Kidney glomerular epithelial cell (primary cell): Measurements from ENCODE around the gene FCAMR.

Experiments
- DNase-seq: peaks from one replicate; lab custom pipeline; 2025; lab: John Stamatoyannopoulos, UW

The FCAMR gene

GRCh38 chr1:206998816-206999215 is 28.6 kb upstream of the FCAMR start:
- no peak for DNase-seq

DNA sequence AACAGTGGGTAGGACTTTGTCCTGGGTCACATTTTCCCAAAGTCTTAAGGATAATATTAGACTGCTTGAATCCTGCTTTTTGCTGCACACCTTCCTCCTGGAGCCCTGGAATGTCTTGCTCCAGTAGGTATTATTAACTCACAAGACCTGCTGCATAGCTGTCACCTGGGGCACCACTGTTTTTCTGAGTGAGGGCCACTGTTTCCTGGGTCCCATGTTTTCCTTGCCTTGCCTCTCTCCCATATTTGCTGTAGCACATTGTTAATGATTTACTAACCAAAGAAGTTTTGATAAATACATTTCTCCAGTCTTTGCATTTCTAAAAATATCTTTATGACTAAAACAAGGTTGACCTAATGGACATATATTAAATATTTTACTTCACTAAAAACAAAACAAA is 22.5 kb upstream of the FCAMR start:
- DNase-seq, result no peak

- DNase-seq, result no peak
Observed at GRCh38 chr1:206987873-206988272, 17.6 kb upstream of the FCAMR start.

DNA sequence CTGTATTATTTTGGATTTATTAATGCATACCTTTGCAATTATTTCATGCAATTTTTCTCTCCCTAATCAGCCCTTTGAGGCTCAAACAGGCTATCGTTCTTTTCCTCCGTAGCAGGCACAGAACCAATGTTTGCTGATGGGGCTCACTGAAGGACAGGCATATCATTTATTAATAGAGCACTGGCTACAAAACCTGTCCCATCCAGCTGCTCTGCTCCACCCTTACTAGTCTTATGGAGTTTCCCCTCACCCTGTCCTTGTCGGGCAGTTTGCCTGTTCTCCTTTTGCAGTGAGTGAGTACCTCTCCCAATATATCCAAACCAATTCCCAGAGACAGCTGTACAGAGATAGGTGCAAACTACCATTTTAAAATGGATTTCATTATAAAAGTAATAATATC is 16.6 kb upstream of the FCAMR start:
- DNase-seq, result no peak

DNA sequence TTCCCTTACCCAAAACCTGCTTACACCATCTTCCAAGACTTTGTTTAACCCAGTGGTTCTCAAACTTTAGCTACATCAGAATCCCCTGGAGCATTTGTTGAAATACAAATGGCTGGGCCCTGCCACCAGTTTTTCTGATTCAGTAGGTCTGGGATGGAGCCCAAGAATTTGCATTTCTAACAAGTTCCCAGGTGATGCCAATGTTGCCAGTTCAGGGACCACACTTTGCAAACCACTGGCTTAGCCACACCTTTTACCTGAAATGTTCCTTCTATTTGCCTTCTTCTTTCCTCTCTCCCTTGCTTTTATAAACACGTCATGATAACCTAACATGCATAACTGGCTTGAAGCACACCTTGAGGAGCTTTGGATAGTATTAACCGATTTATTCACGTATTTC is 16.1 kb upstream of the FCAMR start:
- no peak for DNase-seq

GRCh38 chr1:206985162-206985749 is 15.0 kb upstream of the FCAMR start:
- DNase-seq, result no peak

DNA sequence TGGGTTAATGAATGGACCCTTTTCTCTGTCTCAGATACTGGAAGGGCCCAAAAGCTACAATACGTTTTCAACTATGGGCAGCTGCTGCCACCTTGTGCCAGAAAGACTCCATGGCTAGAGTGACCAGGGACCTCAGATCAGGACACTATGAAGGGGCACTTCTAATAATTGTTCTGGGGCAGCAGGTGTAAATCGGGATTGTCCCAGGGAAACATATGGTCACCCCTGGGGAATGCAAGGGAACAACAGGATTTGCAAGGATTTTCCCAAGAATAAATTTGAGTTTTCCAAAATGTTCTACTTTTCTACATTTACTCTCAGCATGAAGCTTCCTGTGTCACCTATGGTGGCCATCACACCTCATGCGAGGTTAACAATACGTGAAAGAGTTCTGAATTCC is 12.0 kb upstream of the FCAMR start:
- DNase-seq, result peak; percentile 40

DNA sequence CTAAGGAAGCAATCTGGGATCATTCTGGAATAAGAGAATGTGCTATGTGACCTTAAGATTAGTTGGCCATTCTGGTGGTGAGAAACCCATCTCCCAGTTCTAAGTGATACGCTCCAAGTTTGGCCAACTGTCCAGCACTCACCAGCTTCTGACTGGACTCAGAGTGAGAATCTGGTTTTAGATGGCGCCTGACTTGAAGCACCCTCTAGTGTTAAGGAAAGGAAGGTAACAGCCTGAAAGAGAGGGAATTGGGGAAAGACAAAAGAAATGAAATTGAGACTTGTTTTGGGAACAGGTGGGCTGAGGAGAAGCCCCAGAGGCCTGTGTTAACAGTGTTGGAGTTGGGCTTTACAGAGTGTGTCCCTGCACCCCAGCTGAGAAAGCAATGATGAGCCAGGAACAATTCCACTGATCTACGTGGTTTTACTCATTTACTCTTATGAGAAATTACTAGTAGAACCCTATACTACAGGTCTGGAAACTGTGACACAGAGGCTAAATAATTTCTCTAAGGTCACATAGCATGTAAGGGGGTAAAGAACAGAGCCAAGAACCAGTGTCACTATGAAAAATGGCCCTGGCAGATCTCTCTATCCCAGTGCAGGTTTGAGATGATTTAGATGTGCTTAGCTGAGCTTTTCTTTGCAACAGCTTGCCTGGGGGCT is 9.3 kb upstream of the FCAMR start:
- peak; percentile 22 for DNase-seq

DNA sequence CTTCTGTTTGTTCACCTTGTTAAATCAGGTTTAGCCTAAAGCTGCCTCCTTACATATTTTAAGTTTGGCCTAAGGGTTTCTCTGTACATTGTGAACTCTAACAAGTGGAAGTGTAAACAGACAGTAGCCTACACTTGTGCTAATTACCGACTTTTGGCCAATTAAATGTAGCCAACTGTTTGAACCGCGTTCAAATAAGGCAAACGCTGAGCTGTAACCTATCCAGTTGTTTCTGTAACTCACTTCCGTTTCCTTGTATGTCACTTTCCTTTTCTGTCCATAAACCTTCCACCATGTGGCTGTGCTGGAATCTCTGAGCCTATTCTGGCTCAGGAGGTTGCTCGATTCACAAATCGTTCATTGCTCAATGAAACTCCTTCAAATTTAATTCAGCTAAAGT is 8.0 kb upstream of the FCAMR start:
- DNase-seq, result no peak

DNA sequence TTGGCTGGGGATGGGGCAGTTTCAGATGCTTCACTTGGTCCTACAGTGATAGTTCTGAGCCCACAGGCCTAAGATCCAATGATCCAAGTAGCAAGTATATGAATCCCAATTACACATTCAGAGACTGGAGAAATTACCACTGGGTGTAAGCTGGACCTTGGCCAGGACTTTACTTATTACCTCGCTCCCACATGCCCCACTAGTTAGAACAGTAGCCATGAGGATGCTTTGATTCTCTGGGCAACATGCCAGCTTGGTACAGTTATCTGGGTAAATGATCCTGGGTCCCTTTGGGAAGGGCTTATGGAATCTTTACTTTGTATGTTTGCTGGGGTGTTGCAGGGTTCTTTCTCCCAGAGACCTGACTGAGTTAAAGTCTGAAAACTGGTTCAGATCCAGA is 5.0 kb upstream of the FCAMR start:
- peak; percentile 7 for DNase-seq

GRCh38 chr1:206974140-206974539 is 3.9 kb upstream of the FCAMR start:
- DNase-seq, result no peak

GRCh38 chr1:206972728-206973127 is 2.5 kb upstream of the FCAMR start:
- no peak for DNase-seq

- DNase-seq, result no peak
Observed at GRCh38 chr1:206971029-206971655, 882 bp upstream of the FCAMR start.

- no peak for DNase-seq
Observed at GRCh38 chr1:206969090-206969489, 1.2 kb downstream of the FCAMR start.

DNA sequence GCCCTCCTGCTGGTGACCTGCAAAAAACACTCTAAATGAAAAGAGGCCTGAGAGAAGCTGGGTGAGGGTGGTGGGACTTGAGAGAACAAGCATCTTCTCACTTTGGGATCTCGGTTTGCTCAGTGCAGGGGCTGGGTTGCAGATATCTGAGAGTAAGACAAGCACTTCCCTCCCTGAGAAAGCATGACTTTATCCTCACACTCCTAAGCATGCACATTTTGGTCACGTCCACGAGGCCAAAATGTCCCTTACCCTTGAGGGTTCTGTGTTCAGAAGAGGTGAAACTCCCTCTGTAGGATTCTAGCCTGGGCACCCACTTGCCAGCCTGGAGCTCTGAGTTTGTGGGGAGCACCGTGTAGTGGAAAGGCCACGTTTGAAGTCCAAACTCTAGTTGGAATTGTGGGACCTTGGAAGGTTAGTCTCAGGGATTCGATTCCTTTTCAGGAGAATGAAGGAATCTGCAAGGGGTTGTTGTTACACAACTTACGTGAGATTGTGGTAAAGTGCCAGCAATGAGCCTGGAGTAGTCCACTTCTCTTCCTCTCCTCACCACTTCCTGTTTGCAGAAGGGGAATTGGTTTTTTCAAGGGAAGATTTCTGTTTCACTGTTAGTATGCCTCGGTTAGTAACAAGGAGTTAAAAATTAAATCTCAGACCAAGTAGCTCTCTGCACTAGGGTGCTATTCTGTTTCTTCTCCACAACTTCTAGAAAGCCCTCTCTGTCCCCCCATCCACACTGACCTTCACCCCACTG is 3.0 kb downstream of the FCAMR start:
- DNase-seq, result no peak

GRCh38 chr1:206965781-206966180 is 4.5 kb downstream of the FCAMR start:
- DNase-seq, result no peak

DNA sequence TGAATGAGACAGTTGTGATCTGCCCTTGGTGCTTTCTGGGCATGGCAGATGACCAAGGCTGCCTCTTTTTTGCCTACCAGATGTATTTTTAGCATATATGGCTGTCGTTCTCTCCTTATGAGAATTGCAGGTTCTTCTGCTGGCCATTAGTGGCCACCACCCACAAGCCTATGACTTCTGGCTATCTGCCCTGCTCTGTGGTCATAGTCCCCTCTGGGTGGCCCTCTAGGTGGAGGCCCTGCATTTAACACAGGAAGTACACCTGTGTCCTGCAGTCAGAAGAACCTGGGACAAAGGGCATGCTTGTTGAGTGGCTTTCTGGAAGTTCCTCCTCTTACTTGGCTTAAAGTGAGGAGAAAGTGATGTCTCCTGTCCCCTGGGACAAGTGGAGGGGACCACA is 6.5 kb downstream of the FCAMR start:
- no peak for DNase-seq

DNA sequence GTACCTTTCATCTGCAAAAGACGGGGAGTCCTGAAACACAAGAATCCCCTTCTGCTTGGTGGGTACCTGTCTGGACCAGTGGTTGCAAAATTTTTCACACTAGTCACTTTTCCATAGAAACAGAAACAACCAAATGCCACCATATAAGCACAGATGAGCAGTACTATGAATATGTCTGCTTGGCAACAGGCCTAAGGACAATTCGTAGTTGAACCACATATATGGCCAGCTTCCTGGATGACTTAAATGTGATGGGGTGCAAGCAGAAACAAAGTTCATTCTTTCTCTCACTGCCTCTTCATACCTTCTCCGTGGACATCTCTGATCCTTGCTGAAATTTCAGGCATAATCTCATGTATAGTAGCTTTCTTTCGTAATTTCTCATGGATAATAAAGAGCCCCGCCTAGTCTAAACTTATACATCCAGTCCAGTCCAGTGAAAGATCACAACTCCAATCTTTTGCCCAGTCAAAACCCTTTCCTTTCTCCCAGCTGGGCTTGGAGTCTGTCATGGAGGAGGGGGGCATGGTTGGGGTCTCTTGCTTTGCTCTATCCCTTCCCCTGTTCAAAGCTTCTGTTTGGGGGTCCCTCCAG is 7.0 kb downstream of the FCAMR start:
- no peak for DNase-seq

- DNase-seq, result no peak
Observed at GRCh38 chr1:206962272-206962671, 8.0 kb downstream of the FCAMR start.

- no peak for DNase-seq
Observed at GRCh38 chr1:206961668-206962067, 8.6 kb downstream of the FCAMR start.

DNA sequence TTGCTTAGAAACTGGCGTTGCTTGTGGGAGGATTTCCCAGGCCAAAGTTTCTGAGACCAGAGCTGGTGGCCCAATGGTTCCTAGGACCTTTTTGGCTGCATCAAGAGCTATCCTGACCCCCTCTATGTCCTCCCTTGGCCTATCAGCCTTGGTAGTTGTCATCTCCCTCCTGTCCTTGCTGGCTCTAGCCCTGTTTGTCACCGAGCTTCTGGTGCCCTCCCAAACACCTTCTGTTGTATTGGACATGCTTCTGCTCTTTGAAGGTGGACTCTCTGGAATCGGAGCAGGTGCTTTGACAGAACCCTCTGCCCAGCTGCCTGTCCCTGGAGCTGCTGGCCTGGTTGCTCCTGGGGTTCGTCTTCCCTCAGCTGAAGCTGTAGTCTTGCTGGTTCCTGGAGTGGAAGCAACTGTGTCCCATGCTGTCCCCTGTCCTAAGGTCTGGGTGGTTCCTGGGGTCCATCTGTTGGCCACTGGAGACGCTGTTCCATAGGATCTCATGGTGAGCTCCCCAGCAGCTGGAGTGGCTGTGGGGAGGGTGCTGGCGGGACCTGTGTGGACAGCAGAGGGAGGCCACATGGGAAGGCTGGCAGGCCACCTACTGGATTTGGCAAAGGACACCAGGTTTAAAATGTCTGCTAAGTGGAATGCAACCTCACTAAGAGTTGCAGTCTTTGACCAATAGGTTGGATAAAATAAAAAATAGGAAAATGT is 9.4 kb downstream of the FCAMR start:
- DNase-seq, result no peak

DNA sequence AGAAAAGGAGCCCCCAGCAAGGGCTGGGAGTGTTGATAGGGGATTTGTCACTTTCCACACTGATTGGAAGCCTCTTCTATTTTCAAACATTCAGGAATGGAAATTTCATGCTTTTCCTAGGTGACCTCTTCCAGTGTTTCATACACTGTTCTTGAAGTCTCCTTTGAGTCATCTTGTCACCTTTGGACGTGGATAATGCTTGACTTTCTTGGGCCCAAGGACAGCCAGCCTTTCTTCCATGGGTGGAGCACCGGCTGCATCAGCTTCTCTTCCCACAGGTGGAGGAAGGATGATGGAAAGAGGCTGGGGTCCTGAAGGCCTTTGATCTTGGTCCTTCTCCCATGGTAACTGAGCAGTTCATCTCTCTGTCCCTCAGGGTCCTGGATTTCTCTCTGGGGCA is 12.1 kb downstream of the FCAMR start:
- DNase-seq, result no peak
